HG03103 (cell line): Measurements from ENCODE around the gene LIN9.
"Not testable (repeated sequence)": the region's sequence is repeated elsewhere in the genome, so short reads cannot be mapped to it uniquely, and the experiment has no call there.

Experiments used
- ATAC-seq: cut with Tn5 transposase; IDR thresholded peaks from one replicate; pipeline ENCODE4 v1.9.1; 2021; ENCODE audit warnings: low read depth; ENCODE audit not compliant: unreplicated experiment

Gene LIN9

DNA sequence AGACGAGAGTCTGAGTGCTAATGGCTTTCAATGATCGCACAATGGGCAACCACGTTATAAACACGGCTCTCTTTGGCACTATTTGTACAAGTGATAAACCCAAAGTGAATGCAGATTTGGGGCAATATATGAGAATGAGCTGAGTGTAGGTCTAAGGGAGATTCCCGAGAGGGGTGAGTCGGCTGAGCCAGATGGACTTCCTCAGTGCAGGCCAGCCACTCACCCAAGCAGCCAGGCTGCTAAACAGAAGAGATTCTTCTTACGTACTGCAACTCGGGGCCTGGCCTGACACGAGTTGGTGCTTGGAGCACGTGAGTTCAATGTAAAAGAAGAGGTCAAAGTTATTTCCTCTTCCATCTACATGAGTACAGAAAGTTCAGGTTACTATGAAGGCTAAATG lies 91.7 kb downstream of the LIN9 start:
- no peak for ATAC-seq

DNA sequence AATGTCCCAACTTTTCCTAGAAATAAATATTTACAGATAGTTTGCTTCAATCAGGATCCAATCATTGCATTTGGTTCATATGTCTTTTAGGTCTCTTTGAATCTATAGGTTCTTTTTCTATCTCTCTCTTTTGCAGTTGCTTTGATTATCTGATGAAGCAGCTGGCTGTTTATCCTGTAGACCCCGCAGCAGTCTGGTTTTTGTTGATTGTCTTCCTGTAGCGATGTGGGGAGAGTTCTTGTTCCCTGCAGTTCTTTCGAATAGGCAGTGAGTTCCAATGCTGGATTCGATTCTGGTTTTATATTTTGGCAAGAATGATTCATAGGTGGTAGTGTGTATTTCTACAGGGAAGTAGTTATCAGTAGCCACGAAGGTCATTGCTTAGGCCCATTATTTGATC lies 92.9 kb downstream of the LIN9 start:
- no peak for ATAC-seq

DNA sequence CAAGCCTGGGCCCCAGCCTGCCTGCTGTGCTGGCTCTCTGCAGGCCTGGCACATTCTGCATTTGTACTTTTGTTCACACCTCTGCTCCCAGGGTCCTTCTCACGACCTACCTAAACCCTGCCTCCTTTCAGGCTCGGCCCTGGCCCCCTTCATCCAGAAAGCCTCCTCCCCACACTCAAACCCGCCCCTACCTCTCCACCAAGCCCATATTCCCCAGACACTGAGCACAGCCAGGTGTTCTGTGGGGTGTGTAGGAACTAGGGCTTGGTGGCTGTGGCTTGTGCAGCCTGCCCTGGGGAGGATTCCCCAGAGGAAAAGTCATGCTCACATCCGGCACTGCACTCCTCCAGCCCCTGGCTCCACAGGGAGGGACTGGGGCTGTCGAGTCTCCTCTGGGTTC lies 93.7 kb downstream of the LIN9 start:
- ATAC-seq, result no peak

DNA sequence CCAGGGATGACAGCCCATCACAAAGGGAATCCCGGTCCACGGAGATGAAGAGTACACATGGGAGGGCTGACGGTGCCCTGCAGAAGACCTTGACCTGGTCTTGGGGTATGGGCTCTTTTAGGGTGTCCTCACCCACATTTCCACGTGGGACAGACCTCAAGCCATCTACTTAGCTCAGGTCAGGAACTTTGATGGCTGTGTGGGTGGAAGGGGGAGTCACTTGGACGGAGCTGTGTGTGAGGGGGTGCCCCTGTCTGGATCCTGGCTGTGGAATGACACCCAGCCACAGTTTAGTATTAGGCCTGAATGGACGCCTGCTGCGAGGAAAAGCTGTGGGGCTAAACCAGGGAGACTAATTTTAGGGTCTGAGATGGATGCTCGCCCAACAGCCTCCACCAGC lies 96.4 kb downstream of the LIN9 start:
- ATAC-seq, result no peak

GRCh38 chr1:226211181-226211821 lies 97.7 kb downstream of the LIN9 start:
- ATAC-seq, result no peak

DNA sequence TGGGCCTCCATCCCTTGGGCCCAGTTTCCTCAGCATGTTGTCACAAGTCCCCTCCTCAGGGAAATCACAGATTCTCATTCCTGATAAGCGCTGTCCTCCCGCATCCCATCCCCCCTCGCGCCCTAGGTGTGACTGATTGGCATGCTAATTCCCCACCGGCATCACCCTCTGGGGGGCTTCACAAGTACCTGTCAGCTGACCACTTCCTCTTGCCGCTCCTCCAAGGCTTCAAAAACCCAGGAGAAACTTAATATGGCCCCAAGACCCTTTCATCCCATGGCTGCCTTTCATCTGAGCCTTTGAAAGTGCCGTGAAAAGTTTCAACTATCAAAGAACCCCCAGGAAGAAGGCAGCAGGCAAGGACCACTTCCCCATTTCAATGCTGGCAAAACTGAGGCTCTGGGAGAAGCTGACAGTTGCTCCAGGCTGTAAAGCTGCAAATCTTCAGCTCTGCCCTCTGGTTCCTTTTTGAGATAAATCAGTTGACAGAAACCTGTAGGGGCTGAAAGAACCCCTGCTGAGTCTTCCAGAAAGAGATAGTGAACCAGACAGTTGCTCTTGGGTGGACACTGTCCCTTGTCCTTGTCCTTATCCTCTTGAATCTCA lies 98.3 kb downstream of the LIN9 start:
- ATAC-seq, result no peak

DNA sequence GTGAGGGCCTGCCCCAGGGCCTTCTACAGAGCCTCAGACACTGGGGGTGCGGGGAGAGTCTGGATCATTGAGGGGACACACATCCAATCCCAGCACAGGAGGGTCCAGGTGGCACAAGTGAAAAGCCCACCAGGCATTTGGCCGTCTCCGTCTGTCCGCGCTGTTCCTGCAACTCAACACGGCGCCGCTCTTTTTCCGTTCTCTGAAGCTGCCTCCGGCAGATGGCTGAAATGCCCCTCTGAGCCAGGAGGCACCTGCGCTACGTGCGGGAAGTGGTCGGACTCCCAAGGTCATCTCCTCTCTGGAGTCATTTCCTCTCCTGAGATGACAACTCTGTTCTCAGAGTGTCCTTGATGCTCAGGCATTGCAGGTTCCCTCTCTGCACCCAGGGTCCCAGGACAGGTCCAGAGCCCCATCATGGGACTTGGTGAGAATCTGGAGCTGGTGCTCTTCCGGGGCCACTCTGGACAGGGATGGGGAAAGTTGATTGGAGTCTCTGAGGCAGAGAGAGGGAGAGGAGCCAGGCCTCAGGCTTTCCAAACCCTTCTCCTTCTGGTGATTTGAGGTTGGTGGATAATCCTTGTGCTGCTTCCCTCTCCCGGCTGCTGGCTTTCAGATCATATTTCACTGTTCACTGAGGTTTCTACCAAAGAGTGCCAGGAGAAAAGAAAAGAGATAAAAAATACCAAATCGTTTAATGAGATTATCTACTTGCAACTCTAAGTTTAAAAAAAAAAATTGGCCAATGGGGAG lies 99.5 kb downstream of the LIN9 start:
- ATAC-seq, result no peak

GRCh38 chr1:226207048-226207447 lies 101.9 kb downstream of the LIN9 start:
- ATAC-seq, result no peak

DNA sequence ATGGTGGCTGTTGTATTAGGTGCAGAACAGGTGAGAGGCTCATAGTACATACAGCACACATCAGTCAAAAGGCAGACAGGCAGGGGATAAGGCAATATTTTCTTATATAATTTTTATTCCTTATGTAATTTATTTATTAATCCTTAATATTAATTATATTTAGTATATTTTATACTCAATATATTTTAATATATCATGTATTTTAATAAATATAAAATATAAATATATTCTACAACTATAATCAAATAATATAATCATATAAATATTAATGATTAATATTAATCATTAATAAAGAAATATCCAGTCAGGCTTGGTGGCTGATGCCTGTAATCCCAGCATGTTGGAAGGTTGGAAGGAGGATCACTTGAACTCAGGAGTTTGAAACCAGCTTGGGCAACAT lies 104.8 kb downstream of the LIN9 start:
- no peak for ATAC-seq

GRCh38 chr1:226203655-226204054 lies 105.3 kb downstream of the LIN9 start:
- no peak for ATAC-seq

- no peak for ATAC-seq
Observed at GRCh38 chr1:226203240-226203639, 105.7 kb downstream of the LIN9 start.

- ATAC-seq, result not testable (repeated sequence)
Observed at GRCh38 chr1:226202666-226203065, 106.3 kb downstream of the LIN9 start.

DNA sequence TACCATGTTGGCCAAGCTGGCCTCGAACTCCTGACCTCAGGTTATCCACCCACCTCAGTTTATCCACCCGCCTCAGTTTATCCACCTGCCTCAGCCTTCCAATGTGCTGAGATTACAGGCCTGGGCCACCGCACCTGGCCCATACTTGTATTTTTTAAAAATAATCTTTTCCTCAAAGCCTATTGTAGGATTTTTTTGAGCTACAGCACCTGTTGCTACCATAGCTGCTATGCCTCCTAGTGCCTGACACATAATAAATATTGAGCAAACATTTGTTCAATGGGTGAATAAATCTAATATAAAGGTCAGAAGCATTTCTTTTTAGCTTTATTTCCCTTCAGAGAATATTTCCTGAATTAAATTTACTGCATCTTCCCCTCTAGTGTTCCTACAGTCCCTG lies 106.7 kb downstream of the LIN9 start:
- ATAC-seq, result no peak

DNA sequence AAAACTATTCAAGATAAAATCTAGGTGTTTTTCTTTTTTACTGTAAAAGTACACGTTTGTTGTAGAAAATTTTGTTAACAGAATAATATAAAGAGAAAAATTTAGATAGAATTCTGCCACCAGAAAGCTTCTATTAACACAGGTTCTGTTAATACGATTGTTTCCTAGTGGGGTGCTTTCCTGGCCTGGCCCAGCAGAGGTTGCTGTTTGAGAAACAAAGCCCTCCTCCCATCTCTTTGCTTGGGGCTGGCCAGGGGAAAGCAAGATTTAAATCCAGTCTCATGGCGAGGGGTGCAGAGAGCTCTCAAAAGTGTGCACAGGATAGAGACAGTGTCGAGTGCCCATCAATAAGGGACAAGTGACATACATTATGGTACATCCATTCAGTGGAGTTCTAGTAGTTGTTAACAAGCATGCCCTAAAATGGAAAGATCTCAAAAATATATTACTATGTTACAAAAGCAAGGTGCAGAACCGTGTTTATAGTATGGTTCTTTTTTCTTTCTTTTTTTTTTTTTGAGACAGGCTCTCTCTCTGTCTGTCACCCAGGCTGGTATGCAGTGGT lies 107.9 kb downstream of the LIN9 start:
- no peak for ATAC-seq

DNA sequence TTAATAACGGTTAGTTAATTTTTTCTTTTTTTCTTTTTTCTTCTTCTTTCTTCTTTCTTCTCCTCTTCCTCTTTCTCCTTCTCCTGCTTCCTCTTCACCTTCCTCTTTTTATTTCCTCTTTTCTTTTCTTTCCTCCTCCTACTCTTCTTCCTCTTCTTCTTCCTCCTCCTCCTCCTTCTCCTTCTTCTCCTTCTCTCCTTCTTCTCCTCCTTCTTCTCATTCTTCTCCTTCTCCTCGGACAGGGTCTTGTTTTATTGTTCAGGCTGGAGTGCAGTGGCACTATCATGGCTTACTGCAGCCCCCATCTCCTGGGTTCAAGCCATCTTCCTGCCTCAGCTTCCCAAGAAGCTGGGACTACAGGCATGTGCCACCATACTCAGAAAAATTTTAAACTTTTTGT lies 109.0 kb downstream of the LIN9 start:
- no peak for ATAC-seq

- ATAC-seq, result no peak
Observed at GRCh38 chr1:226195144-226195543, 113.8 kb downstream of the LIN9 start.

GRCh38 chr1:226187380-226187779 lies 121.6 kb downstream of the LIN9 start:
- no peak for ATAC-seq

DNA sequence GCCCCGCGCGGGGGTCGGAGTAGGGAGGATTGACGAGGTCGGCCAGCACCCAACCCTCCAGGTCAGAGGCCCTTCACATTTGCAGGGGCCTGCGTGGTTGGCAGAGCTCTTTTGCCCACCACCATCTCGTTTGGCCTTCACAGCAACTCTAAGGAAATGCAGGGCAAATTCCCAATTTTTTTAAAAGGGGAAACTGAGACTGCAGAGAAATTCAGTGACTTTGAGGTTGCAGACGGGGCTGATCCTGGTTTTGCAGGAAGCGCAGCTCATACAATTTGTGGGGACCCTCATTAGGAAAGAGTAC lies 122.0 kb downstream of the LIN9 start:
- ATAC-seq, result no peak

GRCh38 chr1:226186124-226187018 lies 122.6 kb downstream of the LIN9 start, which contains the start of gene ACBD3:
Gene ACBD3, minus strand, starts transcription at chr1:226186741. Its CDS starts 66 bp downstream, at chr1:226186675.
- peak; percentile 92 for ATAC-seq

DNA sequence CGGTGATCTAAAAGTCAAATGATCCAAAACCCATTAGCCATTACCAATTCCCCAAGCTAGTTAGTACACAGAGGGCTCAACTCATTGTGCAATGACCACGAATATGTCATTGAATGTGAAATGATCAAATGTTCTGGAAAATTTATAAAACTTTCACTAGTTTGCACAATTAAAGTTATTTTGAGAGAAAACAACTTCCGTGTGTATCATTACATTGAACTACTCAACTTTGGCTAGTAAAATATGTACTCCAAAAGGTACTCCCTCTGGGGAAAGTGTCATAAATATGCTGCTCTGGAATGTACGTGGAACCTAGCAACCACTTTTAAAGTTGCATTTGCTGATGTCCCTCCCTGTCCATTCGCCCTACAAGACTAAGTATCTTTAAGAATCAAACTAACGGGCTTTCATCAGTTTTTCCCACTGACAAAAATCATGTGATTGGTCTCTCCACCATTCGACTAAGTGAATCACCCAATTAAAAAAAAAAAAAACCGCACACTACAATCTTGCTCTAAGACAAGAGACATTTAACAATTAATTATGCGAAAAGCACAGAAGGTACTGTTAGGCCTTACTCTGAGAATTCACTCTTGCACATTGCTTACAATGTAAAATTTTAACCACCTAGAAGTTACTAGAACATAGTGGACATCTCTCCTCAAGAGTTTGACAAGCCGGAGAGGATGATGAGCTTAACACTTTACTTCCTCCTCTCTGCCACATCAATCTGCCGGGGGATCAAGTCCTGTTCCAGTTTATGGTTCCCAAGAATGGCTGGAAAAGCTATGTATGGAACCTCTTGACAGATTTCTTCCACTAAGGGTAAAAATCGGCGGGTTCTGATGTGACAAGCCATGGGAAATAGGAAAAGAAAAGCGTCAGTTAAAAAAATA lies 123.6 kb downstream of the LIN9 start:
- ATAC-seq, result no peak
